SK-N-MC (cell line): Measurements from ENCODE around the gene CNPPD1.

Experiments
- DNase-seq: peaks from one replicate; pipeline ENCODE4 v3.0.0-alpha.2; 2011; ENCODE audit warnings: low read depth, low spot score
- H3K27ac ChIP-seq: fragments of 200-600 bp; sonication (generic); 2 replicates; pipeline ENCODE4 v1.5.1; 2016; ENCODE audit warnings: mixed run types
- H3K36me3 ChIP-seq: fragments of 200-600 bp; sonication (generic); 2 replicates; pipeline ENCODE4 v1.6.1; 2017; ENCODE audit warnings: antibody characterized with exemption, low read length, mixed read lengths; ENCODE audit not compliant: insufficient read depth
- H3K4me3 ChIP-seq: fragments of 200-600 bp; sonication (generic); 2 replicates; pipeline ENCODE4 v1.5.1; 2016
- H3K9ac ChIP-seq: fragments of 200-600 bp; sonication (generic); 2 replicates; pipeline ENCODE4 v1.8.0; 2017; ENCODE audit warnings: mixed run types, mixed read lengths; ENCODE audit not compliant: insufficient read length
- H3K9me3 ChIP-seq: fragments of 200-600 bp; sonication (generic); 2 replicates; pipeline ENCODE4 v1.6.1; 2017; ENCODE audit warnings: low read depth, mild to moderate bottlenecking, antibody characterized with exemption, low read length, moderate library complexity, mixed read lengths
- EZH2 ChIP-seq: fragments of 200-600 bp; sonication (generic); IDR thresholded peaks from one replicate; pipeline ENCODE4 v1.6.1; 2017; ENCODE audit warnings: antibody characterized with exemption
- FOXP2 ChIP-seq: optimal IDR thresholded peaks from 2 replicates; pipeline ENCODE3; 2011; ENCODE audit warnings: mild to moderate bottlenecking, moderate library complexity; ENCODE audit not compliant: insufficient read depth; ENCODE audit errors: extremely low read length, control extremely low read depth
- POLR2AphosphoS5 ChIP-seq: IDR thresholded peaks from 2 replicates; pipeline ENCODE4 v1.6.1; 2012; ENCODE audit warnings: mild to moderate bottlenecking, low read depth, low read length, borderline replicate concordance

Gene CNPPD1

DNA sequence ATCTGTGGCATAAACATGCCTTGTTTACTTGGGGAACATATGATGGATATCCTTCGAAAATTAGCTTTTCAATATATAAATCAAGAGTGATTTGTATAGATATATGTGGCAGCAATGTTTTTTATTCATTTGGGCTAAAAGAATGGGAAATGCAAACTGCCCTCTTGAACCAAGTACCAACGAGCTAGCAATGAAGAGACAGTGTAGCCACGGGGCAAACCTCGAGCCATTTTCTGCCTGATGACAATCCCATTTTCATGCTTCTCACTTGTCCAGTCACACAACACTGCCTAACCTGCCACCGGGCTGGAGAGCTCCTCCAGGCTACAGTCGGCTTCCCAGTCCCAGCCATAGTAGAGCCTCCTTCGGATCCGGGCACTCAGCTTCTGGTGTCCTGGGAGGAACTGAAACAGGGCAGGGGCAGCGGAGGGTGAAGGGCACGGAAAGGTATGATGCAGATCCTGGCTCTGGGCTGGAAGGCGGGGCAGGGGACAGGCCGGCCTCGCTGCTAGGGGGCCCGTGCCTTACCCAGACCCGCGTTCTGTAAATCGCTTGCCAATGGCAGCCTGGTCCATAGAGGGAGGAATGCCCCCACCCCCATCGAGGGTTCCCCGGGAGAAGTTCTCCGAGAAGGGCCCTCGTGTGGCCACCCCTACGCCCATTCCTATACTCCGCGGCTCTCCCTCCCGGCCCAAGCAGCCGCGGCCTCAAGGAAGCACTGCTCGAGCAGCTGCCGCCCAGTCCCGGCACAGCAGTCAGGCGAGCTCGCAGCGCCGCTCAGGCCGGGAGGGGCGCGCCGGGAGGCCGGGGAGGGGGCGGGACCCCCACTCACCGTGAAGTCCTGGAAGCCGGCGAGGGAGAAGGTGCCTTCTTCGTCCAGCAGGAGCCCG is 552 bp downstream of the CNPPD1 start:
- TF ChIP-seq FOXP2 (no peak), POLR2AphosphoS5 (no peak), EZH2 (no peak)
- no peak for DNase-seq
- Histone ChIP-seq H3K4me3 (peak overlapping the region; percentile 90), H3K27ac (no peak overlapping the region), H3K9ac (peak overlapping the region; percentile 84), H3K9me3 (no peaks in the 10 kb centered on the region), H3K36me3 (peaks cover 20% of the 10 kb centered on the region)

GRCh38 chr2:219175486-219175885 is 1.2 kb downstream of the CNPPD1 start:
- Histone ChIP-seq H3K36me3 (peaks cover 14% of the 10 kb centered on the region), H3K9me3 (no peaks in the 10 kb centered on the region), H3K9ac (peak overlapping the region; percentile 84), H3K27ac (no peak overlapping the region), H3K4me3 (peak overlapping the region; percentile 90)
- no peak for DNase-seq
- no peak for TF ChIP-seq FOXP2
- TF ChIP-seq EZH2 = no peak
- TF ChIP-seq POLR2AphosphoS5 = no peak

GRCh38 chr2:219174801-219175200 is 1.9 kb downstream of the CNPPD1 start:
- no peak for TF ChIP-seq EZH2
- TF ChIP-seq POLR2AphosphoS5 = no peak
- no peak for TF ChIP-seq FOXP2
- Histone ChIP-seq H3K27ac (no peak overlapping the region), H3K4me3 (no peak overlapping the region), H3K9me3 (no peaks in the 10 kb centered on the region), H3K9ac (no peak overlapping the region), H3K36me3 (peaks cover 7% of the 10 kb centered on the region; the same call in 1 of the 2 replicates)
- no peak for DNase-seq

GRCh38 chr2:219174146-219174545 is 2.6 kb downstream of the CNPPD1 start:
- TF ChIP-seq EZH2 (no peak), FOXP2 (no peak), POLR2AphosphoS5 (no peak)
- H3K9me3 ChIP-seq = no peaks in the 10 kb centered on the region
- H3K27ac ChIP-seq = no peak overlapping the region
- H3K4me3 ChIP-seq = no peak overlapping the region
- no peak overlapping the region for H3K9ac ChIP-seq
- H3K36me3 ChIP-seq = peaks cover 4% of the 10 kb centered on the region; the same call in 1 of the 2 replicates
- DNase-seq = no peak

- DNase-seq = no peak
- no peak overlapping the region for H3K9ac ChIP-seq
- TF ChIP-seq EZH2 (no peak), FOXP2 (no peak), POLR2AphosphoS5 (no peak)
These were observed 3.5 kb downstream of the CNPPD1 start for GRCh38 chr2:219173176-219173575.

DNA sequence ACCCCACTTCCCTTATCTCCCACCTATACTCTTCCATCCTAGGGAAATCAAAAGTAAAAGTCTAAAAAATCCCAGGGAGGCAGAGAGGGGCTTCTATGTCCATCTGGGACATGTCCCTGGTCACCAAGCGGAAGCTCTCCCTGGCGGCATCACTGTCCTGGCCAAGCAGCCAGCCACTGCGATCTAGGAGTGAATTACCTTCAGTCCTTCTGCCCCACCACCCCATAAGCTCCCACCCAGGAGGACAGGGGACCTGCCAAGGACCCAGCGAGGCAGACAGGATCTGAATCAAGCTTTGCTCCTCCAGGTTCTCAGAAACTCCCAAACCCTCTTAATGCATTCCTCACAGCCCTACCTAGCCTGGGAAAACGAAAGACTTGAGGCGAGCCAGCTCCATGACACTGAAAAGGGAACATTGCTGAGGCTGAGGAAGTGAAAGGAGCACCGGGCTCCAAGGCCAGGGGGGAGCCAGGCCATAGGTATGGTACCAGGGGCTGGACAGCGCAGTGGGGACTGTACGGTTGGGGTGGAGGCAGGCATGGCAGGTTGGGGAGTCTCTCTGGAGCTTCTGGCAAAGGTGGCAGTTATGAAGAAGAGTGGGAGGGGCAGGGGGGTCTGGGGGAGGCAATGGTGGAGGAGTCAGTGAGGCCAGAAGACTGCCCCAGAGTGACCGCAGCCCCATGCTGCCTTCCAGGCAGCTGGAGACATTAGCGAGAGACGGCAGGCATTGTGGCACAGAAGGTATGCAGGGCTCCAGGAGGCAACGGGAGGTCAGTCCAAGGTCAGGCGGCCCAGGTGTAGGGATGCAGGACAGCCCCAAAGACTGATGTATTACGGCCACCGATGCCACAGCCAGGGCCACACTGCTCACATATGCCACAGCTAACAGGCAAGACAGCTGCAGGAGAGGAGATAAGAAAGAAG is 4.2 kb downstream of the CNPPD1 start:
- no peak for DNase-seq
- TF ChIP-seq FOXP2 = no peak
- no peak for TF ChIP-seq POLR2AphosphoS5
- no peak for TF ChIP-seq EZH2
- H3K4me3 ChIP-seq = no peak overlapping the region
- no peak overlapping the region for H3K27ac ChIP-seq
- H3K9me3 ChIP-seq = no peaks in the 10 kb centered on the region
- peaks cover 4% of the 10 kb centered on the region; the same call in 1 of the 2 replicates for H3K36me3 ChIP-seq
- H3K9ac ChIP-seq = no peak overlapping the region

More at GRCh38 chr2:219173176-219173575, 3.5 kb downstream of the CNPPD1 start:
- Histone ChIP-seq H3K36me3 (peaks cover 4% of the 10 kb centered on the region; the same call in 1 of the 2 replicates), H3K27ac (no peak overlapping the region), H3K4me3 (no peak overlapping the region), H3K9me3 (no peaks in the 10 kb centered on the region)

- no peaks in the 10 kb centered on the region for H3K9me3 ChIP-seq
- peaks cover 4% of the 10 kb centered on the region; the same call in 1 of the 2 replicates for H3K36me3 ChIP-seq
- DNase-seq = no peak
- TF ChIP-seq EZH2 = no peak
- no peak for TF ChIP-seq FOXP2
- TF ChIP-seq POLR2AphosphoS5 = no peak
- no peak overlapping the region for H3K27ac ChIP-seq
- no peak overlapping the region for H3K9ac ChIP-seq
- no peak overlapping the region for H3K4me3 ChIP-seq
These were observed 5.5 kb downstream of the CNPPD1 start for GRCh38 chr2:219171231-219171651.

DNA sequence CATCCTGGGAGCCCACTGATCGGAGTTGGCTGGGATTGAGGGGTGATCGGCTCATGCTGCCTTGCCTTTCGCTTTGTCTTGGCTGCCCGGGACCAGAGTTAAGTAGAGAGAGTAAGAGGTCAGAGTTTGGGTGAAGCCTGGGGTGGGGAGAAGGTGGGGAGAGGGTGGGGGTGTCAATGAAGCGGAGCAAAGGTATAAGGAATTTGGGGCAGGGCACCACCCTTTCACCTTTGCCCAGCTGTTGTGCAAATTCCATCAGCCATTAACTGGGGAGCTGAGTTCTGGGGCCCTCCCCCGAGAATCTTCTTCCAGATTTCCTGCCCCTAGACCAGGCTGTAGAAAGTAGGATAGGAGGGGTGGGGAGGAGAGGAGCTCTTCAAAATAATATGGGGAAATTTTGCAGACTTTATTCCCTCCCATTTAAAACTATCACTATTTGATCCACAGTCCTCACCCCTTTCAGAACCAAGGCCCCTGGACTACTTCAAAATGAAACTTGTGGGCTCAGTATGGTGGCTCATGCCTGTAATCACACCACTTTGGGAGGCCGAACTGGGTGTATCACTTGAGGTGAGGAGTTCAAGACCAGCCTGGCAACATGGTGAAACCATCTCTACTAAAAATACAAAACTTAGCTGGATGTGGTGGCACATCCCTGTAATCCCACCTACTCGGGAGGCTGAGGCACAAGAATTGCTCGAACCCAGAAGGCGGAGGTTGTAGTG is 6.6 kb downstream of the CNPPD1 start, which contains the start of gene SLC23A3:
SLC23A3 (minus strand) TSS at position 100 of the 725 bp plus-strand sequence; CDS start at position 55, 45 bp downstream.
- Histone ChIP-seq H3K27ac (no peak within 1 kb of the TSS), H3K4me3 (no peak within 1 kb of the TSS), H3K9ac (no peak within 1 kb of the TSS), H3K36me3 (peaks cover 4% of the 10 kb centered on the region; the same call in 1 of the 2 replicates), H3K9me3 (no peaks in the 10 kb centered on the region)
- DNase-seq = no peak
- TF ChIP-seq POLR2AphosphoS5 = no peak
- no peak for TF ChIP-seq FOXP2
- no peak for TF ChIP-seq EZH2
